ENCODE results near the gene CDYL2. TPM values are rescaled to one million over a fixed set of nuclear protein-coding genes. Genes with fewer than 3 reads are reported as not detected.

CDYL2 gene
- total RNA-seq = 1.7 and 7.0 TPM in 2 replicates

GRCh38 chr16:80804526-80805383, at the start of gene CDYL2:
Gene CDYL2 (minus strand): TSS chr16:80804598. CDS start chr16:80804173, 425 bp downstream.

Other genes with a start within 250 kb of the CDYL2 start
- gene CMC2, start 202.3 kb upstream of the CDYL2 start, total RNA-seq = 25.6 and 48.2 TPM in 2 replicates
- 4.7 and 20.2 TPM in 2 replicates for gene CENPN, start 202.6 kb upstream of the CDYL2 start, total RNA-seq
- gene ATMIN, start 231.2 kb upstream of the CDYL2 start, total RNA-seq = 38.8 and 48.2 TPM in 2 replicates

Data from tracheal epithelial cell (primary cell).